Measurements from ENCODE around the gene MRPL48.
"Not testable (repeated sequence)": the region's sequence is repeated elsewhere in the genome, so short reads cannot be mapped to it uniquely, and the experiment has no call there.

Gene MRPL48

DNA sequence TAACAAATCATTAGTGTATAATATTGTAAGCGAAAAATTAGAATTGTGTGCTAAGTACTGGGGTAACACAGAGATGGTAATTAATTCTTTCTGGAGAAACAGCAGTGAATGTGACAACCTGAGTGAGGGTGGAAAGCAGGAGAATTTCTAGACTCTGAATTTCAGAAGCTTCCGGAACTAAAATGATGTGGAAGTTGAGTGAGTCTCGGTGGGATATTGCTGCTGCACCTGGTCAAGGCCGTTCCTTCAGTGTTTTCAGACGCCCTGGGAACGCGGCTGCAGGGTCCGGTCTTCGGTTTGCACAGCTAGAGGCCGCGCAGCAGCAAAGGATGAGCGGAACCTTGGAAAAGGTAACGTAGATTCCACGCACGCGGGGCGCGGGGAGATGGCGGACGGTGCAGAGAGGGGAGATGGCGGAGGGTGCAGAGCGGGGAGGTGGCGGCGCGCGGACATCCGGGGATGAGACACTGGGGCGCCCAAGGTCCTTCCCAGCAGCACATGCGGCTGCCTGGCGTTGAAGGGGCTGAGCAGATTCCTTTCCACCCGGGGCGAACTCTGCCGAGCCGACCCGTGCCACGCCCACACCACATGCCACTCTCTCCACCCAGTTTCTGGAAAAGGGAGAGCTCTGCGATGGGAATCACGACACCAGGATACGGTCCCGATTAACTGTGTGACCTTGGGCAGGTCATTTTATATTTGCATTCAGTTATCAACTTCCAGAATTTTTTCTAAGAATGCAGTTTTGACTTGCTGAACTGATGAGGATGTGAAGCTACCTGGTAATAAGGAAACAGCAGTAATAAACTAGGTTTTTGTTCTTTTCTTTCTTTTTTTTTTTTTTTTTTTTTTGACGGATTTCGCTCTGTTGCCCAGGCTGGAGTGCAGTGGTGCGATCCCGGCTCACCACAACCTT lies at the start of gene MRPL48:
TSS of gene MRPL48 (plus strand) at position 232 of the 916 bp plus-strand sequence. CDS start at position 330, 98 bp downstream.
- DNase-seq = peak; percentile 96

DNA sequence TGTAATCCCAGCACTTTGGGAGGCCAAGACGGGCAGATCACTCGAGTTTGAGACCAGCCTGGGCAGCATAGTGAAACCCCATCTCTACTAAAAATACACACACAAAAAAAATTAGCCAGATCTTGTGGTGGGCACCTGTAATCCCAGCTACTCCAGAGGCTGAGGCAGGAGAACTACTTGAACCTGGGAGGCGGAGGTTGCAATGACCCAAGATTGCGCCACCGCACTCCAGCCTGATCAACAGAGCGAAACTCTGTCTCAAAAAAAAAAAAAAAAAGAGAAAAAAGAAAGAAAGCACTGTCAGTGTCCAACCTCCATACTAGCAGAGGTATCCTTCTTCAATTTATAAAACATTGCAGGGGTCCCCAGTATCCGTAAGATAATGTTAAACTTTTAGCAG lies 44.6 kb upstream of the MRPL48 start:
- DNase-seq = no peak

DNA sequence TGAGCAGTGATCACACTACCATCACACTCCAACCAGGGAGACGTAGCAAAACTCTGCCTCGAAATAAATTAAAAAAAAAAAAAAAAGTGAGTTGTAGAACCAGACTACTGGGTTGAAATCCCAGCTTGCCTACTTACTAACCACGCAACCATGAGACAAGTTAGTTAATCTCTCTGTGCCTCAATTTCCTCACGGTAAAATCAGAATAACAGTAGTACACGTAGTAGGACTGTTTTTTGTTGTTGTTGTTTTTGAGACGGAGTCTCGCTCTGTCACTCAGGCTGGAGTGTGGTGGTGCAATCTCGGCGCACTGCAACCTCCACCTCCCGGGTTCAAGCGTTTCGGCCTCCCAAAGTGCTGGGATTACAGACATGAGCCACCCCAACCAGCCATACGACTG lies 41.0 kb upstream of the MRPL48 start:
- no peak for DNase-seq

- DNase-seq = no peak
Measured at GRCh38 chr11:73747762-73748161, 39.9 kb upstream of the MRPL48 start.

GRCh38 chr11:73748300-73748699 lies 39.4 kb upstream of the MRPL48 start:
- DNase-seq = no peak

DNA sequence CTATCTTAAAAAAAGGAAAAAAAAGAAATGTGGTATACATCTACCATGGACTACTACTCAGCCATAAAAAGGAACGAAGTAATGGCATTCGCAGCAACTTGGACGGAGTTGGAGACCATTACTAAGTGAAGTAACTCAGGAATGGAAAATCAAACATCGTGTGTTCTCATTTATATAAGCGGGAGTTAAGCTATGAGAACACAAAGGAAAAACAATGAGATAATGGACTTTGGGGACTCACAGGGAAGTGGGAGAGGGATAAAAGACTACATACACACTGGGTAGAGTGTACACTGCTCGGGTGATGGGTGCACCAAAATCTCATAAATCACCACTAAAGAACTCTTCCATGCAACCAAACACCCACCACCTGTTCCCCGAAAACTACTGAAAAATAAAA lies 38.6 kb upstream of the MRPL48 start:
- DNase-seq = no peak

DNA sequence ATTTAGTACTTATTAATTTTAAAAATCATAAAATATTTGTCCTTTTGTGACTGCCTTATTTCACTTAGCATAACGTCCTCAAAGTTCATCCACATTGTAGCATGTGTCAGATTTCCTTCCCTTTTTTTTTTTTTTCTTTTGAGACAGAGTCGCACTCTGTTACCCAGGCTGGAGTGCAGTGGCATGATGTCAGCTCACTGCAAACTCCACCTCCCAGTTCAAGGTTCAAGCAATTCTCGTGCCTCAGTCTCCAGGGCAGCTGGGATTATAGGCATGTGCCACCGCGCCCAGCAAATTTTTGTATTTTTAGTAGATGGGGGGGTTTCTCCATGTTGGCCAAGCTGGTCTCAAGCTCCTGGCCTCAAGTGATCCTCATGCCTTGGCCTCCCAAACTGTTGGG lies 37.4 kb upstream of the MRPL48 start:
- DNase-seq = no peak

- DNase-seq = not testable (repeated sequence)
Measured at GRCh38 chr11:73750862-73751261, 36.8 kb upstream of the MRPL48 start.

GRCh38 chr11:73752216-73752867 lies 35.3 kb upstream of the MRPL48 start:
- DNase-seq = no peak

- no peak for DNase-seq
Measured at GRCh38 chr11:73752903-73753302, 34.8 kb upstream of the MRPL48 start.

DNA sequence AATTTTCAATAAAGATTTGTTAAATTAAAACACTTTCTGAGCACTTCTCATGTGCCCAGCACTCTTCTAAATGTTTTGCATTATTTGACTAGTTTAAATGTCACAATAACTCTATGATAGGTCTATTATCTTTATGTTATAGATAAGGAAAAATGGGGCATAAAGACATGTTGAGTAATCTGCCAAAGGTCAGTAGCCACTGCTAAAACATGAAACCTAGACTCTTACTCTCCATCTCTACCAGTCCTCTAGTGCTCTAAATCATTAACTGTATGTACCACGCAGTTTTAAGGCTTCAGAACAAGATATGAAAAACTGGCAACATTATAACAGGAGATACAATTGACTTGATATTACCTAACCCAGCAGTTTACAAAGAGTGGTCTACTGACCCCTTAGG lies 33.7 kb upstream of the MRPL48 start:
- DNase-seq = no peak

DNA sequence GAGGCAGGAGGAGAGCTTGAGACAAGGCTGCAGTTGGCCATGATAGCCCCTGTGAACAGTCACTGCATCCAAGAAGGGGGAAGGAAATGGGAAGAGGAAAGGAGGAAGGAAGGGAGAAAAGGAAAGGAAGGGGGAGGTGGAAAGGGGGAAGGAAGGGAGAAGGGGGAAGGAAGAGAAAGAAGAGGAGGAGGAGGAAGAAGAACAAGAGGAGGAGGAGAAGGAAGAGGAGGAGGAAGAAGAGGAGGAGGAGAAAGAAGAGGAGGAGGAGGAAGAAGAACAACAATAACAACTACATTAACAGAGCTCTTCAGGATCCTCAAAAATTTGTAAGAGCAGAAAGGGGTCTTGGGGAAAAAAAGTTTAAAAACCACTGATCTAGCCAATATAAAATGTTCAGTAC lies 32.0 kb upstream of the MRPL48 start:
- no peak for DNase-seq

DNA sequence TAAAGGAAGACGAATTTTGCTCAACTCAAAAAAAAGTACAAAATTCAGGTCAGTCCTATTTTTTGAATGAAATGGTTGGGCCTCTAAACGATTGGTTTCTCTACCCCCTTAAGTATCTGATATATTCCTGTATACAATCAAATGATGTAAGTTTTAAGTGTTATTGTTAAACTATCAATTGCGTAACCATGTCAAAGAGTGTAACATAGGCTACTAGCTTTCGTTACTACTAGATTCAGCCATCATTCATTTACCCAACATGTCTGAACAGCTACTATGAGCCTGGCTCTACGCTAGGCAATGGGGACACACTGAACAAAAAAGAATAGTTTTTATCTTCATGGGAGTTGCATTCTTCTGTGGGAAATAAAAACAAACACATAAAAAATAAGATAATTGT lies 30.1 kb upstream of the MRPL48 start:
- no peak for DNase-seq

DNA sequence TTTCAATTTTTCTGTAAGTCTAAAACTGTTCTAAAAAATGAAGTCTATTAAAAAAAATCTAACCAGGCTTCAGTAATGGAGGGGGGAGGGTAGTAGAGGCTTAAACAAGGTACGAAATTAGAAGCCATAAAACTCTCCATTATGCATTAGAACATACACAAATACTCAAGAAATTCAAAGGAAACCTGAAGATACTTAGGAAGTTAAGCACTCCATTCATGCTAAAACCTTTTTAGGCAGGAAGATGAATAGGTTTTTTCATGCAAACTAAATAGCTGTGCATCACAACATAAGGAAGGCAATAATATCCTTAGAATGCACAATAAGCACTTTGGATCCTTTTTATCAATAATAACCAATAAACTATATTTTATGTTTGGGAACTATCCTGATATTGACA lies 29.2 kb upstream of the MRPL48 start:
- DNase-seq = no peak

- DNase-seq = peak; percentile 20
Measured at GRCh38 chr11:73759610-73760134, 28.0 kb upstream of the MRPL48 start.

DNA sequence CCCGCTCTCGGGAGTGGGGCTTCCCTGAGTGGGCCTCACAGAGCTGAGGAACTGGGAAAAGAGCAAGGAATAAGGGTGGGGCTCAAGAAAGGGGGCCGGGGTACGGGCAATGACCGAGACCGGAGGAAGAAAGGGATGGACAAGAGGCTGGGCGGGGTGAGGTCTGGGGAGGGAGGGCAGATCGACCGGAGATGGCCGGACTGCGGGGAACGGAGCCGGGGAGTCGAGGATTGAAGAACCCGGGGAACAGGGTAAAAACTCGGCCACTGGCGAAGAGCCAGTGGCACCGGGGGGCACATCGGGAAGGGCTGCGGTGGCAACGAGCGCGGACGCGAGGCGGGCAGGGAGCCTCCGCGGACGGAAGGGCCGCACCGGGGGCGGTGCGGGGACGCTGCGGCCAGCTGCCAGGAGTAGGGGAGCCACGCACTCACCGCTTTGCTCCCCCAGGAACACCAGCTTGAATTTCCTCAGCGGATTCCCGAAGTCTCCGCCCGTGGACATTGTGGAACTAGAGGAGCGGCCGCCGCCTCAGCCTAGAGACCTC lies 27.5 kb upstream of the MRPL48 start:
- DNase-seq = peak; percentile 37

- DNase-seq = peak; percentile 100
Measured at GRCh38 chr11:73760679-73761402, 26.8 kb upstream of the MRPL48 start, which contains the start of gene RAB6A. Gene RAB6A, minus strand, starts transcription at chr11:73761074. Its CDS starts 439 bp downstream, at chr11:73760635.

DNA sequence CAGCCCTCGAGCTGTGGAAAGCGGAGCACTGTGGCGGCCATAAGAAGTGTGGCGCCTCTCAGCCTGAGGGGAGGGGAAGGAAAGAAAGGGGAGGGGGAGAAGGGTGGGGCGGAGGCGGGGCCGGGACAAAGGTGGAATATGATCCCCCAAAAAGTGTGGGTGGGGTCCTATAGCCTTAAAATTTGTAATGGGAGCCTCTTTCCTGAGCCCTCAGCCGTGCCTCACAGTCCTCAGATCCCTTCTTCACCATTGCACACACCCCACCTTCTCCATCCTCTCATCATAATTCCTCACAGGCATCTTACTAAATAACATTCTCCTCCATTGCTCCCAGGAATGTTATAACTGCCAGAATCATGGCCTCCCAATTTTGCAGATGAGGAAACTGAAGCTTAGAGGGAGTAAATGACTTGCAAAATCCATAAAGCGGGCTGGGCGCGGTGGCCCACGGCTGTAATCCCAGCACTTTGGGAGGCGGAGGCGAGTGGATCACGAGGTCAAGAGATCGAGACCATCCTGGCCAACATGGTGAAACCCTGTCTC lies 26.2 kb upstream of the MRPL48 start:
- DNase-seq = no peak

- DNase-seq = no peak
Measured at GRCh38 chr11:73762732-73763131, 24.9 kb upstream of the MRPL48 start.

DNA sequence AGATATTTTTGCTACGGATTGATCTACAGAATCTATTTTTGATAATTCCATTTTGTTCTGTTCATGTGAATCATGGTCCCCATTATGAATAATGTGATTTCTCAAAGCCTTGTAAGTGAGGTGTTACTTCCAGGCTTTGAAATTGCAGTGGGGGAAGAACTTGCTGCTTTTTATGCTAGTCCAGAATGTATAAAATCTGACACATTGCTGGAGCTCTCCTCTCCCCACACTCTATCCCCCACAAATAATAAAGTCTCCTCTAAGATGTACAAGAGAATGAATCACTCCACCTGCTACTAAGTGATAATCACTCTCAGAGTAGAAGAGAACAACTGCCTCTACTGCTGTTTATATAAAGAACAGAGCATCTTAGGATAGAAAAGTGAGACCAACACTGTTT lies 20.9 kb upstream of the MRPL48 start:
- no peak for DNase-seq

DNA sequence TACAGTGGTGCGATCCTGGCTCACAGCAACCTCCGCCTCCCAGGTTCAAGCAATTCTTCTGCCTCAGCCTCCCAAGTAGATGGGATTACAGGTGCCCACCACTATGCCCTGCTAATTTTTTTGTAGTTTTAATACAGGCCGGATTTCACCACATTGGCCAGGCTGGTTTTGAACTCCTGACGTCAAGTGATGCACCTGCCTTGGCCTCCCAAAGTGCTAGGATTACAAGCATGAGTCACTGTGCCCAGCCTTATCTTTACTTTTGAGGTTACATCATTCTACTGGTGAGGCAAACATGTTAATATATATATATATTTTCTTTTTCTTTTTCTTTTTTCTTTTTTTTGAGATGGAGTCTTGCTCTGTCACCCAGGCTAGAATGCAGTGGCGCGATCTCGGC lies 16.9 kb upstream of the MRPL48 start:
- DNase-seq = not testable (repeated sequence)

DNA sequence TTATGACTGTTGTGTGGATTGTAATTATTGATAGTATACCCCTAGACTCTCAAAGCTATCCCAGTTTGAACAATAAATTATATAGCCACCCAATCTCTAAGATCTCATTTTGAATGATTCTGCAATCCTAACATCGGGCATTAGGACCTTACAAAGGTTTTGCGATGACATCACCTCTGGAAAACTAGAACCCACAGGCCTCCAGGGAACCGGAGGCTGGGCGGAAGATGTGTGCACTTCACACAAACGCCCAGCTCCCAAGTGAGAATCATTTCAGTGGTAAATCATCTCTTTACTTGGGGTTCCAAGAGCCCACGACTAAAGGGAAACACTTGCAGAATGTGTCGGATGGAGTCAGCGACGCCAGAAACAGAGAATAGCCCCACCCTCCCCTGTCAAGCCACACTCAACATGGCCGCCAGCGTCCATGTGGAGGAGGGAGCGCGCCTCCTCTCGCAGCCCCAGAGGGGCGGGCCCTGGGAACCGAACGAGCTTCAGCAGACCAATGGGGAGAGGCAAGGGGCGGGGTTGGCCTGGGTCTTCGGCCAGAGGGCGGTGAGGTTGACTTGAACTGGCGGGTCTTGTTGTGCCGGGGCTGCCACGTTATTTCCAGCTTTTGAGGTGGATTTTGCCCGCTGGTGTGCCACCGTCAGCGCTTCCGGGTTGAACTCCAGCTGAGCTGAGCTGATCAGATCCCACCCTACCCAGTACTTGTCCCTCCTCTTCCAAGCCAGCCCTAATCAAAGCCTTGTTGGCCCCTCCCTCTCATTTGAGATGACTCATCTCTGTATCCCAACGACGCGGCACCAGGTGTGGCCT lies 8.4 kb upstream of the MRPL48 start:
- DNase-seq = peak; percentile 100
